Right lung (tissue), 10 donors: ENCODE measurements around the gene SYDE1. TPM values are rescaled to one million over a fixed set of nuclear protein-coding genes. Genes with fewer than 3 reads are reported as not detected.
A peak's percentile ranks its signal among the peaks of the same experiment; 100 is the strongest.
"Not testable (repeated sequence)": the region's sequence is repeated elsewhere in the genome, so short reads cannot be mapped to it uniquely, and the experiment has no call there.

Experiments
- DNase-seq, 2 donors: peaks; one replicate each; pipeline ENCODE4 v3.0.0-alpha.2; 2013
- long read RNA-seq, 8 donors: transcript quantifications; one replicate each; lab custom pipeline, GENCODE V29; 2026
- polyA plus RNA-seq, 5 donors: library from polyadenylated mRNA; unstranded; fragments of 120-200 nt; gene quantifications; one replicate each; pipeline versions ENCODE4 v1.2.1 to v1.2.3, GENCODE V29; 2013; ENCODE audit warnings: inconsistent platforms in 1 of 5, low replicate concordance in 1 of 5; ENCODE audit not compliant: insufficient read length in 5 of 5, insufficient read depth in 1 of 5

SYDE1 gene, protein sequence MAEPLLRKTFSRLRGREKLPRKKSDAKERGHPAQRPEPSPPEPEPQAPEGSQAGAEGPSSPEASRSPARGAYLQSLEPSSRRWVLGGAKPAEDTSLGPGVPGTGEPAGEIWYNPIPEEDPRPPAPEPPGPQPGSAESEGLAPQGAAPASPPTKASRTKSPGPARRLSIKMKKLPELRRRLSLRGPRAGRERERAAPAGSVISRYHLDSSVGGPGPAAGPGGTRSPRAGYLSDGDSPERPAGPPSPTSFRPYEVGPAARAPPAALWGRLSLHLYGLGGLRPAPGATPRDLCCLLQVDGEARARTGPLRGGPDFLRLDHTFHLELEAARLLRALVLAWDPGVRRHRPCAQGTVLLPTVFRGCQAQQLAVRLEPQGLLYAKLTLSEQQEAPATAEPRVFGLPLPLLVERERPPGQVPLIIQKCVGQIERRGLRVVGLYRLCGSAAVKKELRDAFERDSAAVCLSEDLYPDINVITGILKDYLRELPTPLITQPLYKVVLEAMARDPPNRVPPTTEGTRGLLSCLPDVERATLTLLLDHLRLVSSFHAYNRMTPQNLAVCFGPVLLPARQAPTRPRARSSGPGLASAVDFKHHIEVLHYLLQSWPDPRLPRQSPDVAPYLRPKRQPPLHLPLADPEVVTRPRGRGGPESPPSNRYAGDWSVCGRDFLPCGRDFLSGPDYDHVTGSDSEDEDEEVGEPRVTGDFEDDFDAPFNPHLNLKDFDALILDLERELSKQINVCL
- polyA plus RNA-seq = 10 to 100 TPM; 16.6 to 33.0 (median 21.8) TPM
- long read RNA-seq, donor 1, transcript SYDE1-202 (2 exons, 539 nt) = major isoform, 6 of 12 reads
- long read RNA-seq, donor 1, transcript SYDE1-201 (8 exons, 3,264 nt) = minor isoform, 5 of 12 reads
- long read RNA-seq, donor 1, partial matches to known transcripts = 0 of 12 reads
- long read RNA-seq, donor 1, other reads (novel, unspliced or antisense) = 0 of 12 reads
- long read RNA-seq, donor 2, transcript SYDE1-201 (8 exons, 3,264 nt) = major isoform, 6 of 8 reads
- long read RNA-seq, donor 2, partial matches to known transcripts = 0 of 8 reads
- long read RNA-seq, donor 2, other reads (novel, unspliced or antisense) = 0 of 8 reads
- long read RNA-seq, donor 3, partial matches to known transcripts = 5 of 10 reads
- long read RNA-seq, donor 3, other reads (novel, unspliced or antisense) = 0 of 10 reads
- long read RNA-seq, donor 4, partial matches to known transcripts = 45 of 56 reads
- long read RNA-seq, donor 4, other reads (novel, unspliced or antisense) = 6 of 56 reads
- long read RNA-seq, donor 5, partial matches to known transcripts = 0 of 4 reads
- long read RNA-seq, donor 5, other reads (novel, unspliced or antisense) = 0 of 4 reads
- long read RNA-seq, donor 6, transcript SYDE1-201 (8 exons, 3,264 nt) = major isoform, 6 of 28 reads
- long read RNA-seq, donor 6, partial matches to known transcripts = 20 of 28 reads
- long read RNA-seq, donor 6, other reads (novel, unspliced or antisense) = 0 of 28 reads
- long read RNA-seq, donor 7, transcript SYDE1-201 (8 exons, 3,264 nt) = major isoform, 6 of 82 reads
- long read RNA-seq, donor 7, partial matches to known transcripts = 61 of 82 reads
- long read RNA-seq, donor 7, other reads (novel, unspliced or antisense) = 14 of 82 reads
- long read RNA-seq, donor 8, partial matches to known transcripts = 0 of 2 reads
- long read RNA-seq, donor 8, other reads (novel, unspliced or antisense) = 0 of 2 reads

DNA sequence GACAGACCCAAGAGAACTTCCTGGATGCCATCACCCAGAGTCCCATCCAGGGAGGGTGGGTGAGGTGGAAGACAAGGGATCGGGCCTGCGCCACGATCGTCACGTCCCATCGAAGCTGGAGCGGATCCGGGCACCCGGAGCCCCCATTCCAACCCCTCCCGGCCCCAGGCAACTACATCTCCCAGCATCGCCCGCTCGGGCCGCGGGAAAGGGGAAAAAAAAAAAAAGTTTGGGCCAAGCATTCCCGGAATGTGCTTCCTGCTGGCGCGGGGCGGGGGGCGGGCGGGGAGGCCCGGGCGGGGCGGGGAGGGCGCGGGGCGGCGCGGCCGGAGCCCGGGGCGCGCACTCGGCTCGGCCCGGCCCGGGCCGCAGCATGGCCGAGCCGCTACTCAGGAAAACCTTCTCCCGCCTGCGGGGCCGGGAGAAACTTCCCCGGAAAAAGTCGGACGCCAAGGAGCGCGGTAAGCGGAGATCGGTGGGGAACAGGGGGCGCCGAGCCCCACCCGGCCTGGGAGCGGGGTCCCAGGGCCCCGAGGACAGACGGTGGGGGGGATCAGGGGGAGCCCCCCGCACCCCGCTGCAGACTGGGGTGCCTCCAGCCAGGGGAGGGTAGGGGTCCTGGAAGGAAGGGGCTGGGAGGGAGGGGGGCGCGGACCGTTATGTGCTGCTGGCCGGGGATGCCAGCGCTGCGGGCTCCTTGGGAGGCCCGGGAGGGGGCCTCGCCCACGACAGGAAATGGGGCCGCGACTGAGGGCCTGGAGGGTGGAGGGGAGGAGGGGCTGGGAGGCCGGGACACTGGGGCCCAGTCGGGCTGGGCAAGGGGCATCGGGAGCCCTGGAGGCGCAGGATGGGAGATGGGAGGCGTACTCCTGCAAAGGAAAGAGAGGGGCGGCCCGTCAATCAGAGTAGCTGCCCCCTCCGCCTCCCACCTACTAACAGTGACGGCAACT lies at the start of gene SYDE1:
Gene SYDE1 (plus strand): TSS at position 341 of the 950 bp plus-strand sequence. CDS start 33 bp downstream, at position 374.
- peak; percentile 72 to 77 for DNase-seq

DNA sequence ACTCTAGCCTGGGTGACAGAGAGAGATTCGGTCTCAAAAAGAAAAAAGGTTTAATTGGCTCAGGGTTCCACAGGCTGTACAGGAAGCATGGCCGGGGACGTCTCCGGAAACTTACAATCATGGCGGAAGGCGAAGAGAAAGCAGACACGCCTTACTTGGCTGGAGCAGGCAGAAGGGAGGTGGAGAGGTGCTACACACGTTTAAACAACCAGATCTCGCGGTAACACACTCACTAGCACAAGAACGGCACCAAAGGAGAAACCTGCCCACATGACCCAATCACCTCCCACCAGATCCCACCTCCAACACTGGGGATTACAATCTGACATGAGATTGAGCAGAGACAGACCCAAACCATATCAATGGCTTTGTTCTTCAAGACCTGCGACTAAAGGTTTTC lies 45.2 kb upstream of the SYDE1 start:
- DNase-seq = no peak

DNA sequence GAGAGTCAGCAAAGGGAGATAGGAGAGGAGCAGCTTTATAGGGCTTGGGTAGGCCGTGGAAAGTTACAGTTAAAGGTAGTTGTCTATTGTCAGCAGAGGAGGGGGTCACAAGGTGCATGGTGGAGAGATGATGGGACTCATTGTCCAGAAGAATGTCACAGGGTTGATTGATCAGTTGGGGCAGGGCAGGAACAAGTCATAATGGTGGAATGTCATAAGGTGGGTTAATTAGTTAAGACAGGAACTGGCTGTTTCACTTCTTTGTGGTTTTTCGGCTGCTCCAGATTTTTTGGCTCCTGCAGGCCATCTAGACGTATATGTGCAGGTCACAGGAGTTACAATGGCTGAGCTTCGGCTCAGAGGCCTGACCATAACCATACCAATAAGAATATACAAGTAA lies 36.8 kb upstream of the SYDE1 start:
- DNase-seq = not testable (repeated sequence)

DNA sequence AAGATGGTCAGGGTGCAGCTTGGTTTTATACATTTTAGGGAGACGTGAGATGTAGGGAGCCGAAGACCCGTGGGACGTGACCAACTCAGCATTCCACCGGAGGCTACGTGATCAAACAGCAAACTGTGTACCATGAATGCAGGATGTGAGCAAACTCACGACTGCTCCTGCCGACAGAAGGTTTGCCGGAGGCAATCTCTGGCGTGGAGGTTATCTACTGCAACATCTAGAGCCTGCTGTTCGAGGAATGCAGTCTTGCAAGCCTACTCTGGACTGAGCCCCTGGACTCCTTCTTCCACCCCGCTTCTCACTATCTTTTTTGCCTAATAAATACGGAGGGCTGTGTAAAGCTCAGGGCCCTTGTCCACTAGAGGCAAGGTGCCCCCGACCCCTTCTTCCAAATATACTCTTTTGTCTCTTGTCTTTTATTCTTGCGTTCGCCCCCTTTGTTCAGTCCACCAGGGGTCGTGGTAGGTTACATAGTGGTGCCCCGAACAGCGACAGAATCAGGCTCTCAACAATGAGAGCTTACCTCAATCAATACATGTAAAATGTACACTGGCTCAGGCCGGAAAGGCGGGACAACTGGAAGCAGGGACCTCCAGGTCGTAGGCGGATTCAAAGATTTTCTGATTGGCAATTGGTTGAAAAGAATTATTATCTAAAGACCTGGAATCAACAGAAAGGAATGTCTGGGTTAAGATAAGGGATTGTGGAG lies 34.1 kb upstream of the SYDE1 start:
- DNase-seq = no peak

DNA sequence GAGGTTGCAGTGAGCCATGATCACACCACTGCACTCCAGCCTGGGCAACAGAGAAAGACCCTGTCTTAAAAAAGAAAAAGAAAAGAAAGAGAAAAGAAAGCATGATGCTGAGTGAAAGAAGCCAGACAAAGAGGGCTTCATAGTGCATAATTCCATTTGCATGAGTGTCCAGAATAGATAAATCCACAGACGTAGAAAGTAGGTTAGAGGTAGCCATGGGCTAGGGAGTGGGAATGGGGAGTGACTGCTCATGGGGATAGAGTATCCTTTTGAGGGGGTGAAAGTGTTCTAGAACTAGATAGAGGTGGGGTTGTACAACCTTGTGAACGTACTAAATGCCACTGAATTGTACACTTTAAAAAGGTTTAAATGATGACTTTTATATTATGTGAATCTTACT lies 32.8 kb upstream of the SYDE1 start:
- no peak for DNase-seq

DNA sequence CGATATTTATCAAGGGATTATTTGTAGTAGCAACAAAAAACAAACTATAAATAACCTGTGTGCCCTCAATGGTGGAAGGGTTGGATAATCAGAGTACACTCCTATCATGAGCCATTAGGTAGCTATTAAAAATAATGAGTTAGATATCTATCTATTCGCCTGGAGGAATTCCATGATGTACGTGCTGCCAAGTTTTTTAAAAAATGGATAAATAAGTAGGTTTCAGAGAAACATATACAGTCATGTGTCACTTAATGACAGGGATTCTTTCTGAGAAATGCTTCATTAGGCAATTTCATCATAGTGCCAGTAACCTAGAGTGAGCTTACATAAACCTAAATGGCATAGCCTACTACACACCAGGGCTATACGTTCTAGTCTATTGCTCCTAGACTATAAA lies 31.4 kb upstream of the SYDE1 start:
- no peak for DNase-seq

DNA sequence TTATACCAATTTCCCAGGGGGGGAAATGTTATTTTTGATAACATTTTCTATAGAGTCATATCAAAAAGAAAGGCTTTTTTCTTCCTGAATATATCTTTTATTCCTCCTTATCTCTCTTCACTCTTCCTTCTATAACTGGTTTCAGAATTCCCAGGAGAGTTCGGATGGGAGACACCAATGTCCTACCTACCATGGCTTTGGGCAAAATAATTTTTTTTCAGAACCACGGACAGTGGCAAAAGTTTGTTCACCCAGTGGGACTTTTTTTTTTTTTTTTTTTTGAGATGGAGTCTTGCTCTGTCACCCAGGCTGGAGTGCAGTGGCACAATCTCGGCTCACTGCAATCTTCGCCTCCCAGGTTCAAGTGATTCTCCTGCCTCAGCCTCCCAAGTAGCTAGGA lies 27.2 kb upstream of the SYDE1 start:
- DNase-seq = not testable (repeated sequence)

DNA sequence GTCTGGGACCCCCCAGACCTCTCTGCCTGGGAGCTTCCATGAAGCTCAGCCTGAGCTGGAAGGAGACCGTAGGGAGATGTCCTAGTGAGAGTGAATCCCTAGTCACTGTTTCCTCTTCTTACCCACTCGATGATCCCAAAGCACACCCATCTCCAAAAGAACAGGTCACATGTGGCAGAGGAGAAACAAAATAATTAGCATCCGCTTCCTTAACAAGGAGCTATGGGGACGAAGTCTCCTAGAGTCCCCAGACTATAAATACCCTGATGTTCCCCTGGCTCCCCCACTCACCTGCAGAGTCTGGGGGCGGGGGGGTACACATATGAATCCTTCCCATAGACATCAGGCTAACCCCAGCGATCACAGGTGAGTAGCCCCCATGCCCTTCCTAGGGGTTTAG lies 25.3 kb upstream of the SYDE1 start, which contains the start of gene OR1I1:
Gene OR1I1 (plus strand): TSS at position 301 of the 400 bp plus-strand sequence. CDS start 4,855 bp downstream, outside the sequence.
- DNase-seq = no peak

DNA sequence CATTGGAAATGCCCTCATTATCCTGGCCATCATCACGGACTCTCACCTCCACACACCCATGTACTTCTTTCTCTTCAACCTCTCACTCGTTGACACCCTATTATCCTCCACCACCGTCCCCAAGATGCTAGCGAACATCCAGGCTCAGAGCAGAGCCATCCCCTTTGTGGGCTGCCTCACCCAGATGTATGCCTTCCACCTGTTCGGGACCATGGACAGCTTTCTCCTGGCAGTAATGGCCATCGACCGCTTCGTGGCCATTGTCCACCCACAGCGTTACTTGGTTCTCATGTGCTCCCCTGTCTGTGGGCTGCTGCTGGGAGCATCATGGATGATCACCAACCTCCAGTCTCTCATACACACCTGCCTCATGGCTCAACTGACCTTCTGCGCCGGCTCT lies 20.0 kb upstream of the SYDE1 start:
- DNase-seq = no peak

DNA sequence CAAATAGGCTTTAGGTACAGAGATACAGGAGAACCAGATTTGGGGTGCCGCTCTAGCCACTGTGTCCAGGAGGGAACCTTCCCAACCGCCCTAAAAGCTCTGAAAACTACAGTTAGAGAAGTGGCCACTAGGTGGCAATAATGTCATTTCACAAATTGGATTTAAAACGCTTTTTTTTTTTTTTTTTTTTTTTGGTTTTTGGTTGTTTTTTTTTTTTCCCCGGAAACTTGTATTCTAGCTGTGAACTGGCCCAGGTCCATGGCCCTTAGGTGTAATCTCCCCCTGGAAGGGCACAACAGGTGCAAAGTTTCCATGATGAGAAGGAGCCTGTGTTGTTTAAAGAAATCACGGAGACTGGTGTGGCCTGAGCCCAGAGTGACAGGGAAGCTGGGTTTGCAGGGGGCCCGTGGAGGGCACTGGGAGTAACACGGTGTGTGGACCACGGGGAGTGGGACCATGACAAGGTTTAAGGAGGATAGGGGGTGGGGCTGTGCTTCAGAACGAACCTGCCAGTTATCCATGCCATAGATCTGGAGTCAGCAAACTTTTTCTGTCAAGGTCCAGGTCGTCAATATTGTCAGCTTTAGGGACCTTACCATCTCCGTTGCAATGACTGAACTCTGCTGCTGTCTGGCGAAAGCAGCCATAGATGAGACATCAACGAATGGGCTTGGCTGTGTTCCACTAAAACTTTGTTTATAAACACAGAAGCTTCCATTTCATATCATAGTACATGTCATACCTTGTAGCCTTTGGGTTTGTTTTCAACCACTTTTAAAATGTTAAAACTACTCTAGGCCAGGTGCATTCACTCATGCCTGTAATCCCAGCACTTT lies 15.1 kb upstream of the SYDE1 start:
- peak; percentile 48 to 60 for DNase-seq

DNA sequence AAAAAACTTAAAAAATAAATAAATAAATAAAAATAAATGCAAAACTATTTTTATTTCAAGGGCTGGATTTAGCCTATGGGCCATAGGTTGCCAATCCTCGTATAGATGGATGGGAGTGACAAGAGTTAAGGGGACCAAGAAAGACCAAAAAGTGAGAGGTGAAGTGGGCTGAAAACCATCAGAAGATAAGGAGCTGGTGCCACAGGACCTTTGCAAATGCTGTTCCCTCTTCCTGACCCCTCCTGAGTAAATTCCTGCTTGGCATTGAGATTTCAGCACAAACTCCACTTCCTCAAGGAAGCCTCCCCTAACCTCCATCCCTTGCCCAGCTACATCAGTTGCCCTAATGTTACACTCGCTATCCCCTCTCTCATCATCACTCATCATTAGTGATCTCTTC lies 14.2 kb upstream of the SYDE1 start:
- DNase-seq = no peak

DNA sequence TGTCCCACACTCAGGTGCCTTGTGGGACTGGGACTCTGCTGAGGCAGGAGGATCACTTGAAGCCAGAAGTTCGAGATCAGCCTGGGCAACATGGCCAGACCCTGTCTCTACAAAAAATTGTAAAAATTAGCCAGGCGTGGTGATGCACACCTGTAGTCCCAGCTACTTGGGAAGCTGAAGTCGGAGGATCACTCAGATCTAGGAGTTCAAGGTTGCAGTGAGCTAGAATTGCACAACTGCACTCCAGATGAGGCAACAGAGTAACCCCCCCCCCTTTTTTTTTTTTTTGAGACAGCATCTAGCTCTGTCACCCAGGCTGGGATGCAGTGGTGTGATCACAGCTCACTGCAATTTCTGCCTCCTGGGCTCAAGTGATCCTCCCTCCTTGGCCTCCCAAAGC lies 11.0 kb upstream of the SYDE1 start:
- DNase-seq = no peak

DNA sequence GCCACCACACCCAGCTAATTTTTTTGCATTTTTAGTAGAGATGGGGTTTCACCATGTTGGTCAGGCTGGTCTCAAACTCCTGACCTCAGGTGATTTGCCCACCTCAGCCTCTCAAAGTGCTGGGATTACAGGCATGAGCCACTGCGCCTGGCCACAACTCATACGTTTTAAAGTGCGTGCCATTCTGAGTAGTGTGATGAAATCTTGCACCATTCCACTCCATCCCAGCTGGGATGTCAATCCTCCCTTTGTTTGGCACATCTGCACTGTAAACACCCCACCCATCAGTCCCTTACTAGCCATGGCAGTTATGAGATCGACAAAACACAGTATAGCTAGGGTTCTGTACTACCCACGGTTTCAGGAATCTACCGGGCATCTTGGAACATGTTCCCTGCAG lies 9.2 kb upstream of the SYDE1 start:
- not testable (repeated sequence) for DNase-seq

DNA sequence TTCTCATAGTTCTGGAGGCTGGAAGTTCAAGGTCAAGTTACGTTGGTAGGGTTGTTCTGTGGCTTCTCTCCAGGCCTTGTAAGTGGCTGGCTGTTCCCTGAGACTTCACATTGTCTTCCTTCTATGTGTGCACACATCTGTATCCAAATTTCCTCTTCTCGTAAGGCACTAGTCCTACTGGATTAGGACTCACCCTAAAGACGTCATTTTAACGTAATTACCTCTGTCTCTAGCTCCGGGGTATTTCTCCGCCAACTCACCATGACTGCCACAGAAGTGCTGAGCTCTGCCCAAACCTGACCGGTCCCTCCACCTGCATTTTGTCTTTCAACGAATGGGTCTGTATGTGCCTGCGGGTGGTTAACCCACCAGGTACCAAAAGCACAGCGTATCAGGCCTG lies 8.7 kb upstream of the SYDE1 start:
- no peak for DNase-seq

DNA sequence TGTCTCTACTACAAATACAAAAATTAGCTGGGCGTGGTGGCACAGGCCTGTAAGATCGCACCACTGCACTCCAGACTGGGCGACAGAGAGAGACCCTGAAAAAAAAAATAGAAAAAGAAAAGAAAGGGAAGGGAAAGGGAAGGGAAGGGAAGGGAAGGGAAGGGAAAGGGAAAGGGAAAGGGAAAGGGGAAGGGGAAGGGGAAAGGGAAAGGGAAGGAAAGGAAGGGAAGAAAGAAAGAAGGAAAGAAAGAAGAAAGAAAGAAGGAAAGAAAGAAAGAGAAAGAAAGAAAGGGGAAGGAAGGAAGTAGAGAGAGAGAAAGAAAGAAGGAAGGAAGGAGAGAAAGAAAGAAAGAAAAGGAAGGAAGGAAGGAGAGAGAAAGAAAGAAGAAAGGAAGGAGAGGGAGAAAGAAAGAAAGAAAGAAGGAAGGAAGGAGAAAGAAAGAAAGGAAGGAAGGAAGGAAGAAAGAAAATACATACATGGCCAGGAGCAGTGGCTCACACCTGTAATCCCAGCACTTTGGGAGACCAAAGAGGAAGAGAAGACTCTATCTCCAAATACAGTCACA lies 8.1 kb upstream of the SYDE1 start:
- DNase-seq = no peak

DNA sequence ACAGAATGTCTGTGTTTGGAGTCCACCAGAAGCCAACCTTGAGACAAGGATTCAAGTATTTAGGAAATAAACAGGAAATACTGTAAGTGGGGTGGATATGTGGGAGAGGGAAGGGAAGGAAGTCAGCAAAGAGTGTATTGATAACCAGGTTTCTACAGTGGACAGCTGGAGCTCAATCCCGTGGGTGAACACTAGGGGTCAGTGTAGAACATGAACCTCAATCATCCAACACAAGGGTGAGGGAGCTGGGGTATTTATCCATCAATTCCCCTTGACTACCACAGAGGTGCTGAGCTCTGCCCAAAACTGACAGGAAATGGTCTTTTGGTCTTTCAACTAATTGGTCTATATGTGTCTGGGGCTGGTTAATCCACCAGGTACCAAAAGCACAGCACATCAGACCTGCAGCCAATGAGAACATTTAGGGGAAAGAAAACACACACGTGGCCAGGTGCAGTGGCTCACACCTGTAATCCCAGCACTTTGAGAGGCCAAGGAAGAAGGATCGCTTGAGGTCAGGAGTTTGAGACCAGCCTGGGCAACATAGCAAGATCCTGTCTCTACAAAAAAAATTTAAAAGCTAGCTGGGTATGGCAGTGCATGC lies 5.6 kb upstream of the SYDE1 start:
- no peak for DNase-seq

DNA sequence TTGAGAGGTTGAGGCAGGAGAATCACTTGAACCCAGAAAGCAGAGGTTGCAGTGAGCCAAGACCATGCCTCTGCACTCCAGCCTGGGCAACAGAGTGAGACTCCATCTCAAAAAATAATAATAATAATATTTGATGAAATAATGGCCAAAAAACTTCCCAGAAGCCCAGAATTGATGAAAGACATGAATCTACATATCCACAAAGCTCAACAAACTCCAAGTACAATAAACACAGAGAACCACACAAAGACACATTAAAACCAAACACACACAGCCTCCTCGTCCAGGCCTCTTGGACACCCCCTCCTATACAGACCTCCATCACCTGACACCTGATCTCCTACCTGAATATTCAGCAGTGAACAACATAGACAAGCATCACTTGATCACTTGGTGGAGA lies 3.2 kb upstream of the SYDE1 start:
- no peak for DNase-seq
